ENCODE results near the gene UTY.

GRCh38 chrY:13443146-13443545, 36.7 kb downstream of the UTY start:
- no peak for TF ChIP-seq ZIK1 (CRISPR knock-in tag; IDR thresholded peaks at IDR 0.05; ENCODE audit: borderline replicate concordance, low read depth)
- no peak for TF ChIP-seq EHMT2 (IDR thresholded peaks at IDR 0.05; ENCODE audit: borderline replicate concordance, low read depth, low read length)
- no peak for TF ChIP-seq GLI4 (CRISPR knock-in tag; IDR thresholded peaks at IDR 0.05; ENCODE audit: borderline replicate concordance)
- no peak for TF ChIP-seq FOXP1 (IDR thresholded peaks at IDR 0.05)
- TF ChIP-seq FOXP1 (CRISPR knock-in tag; IDR thresholded peaks at IDR 0.05): no peak
- TF ChIP-seq ZBTB20 (CRISPR knock-in tag; IDR thresholded peaks at IDR 0.05; ENCODE audit: borderline replicate concordance, low read depth): no peak

Data from HepG2 (cell line).